HG02571 (cell line): ENCODE results near the gene OAS2.
"Not testable (repeated sequence)": the region's sequence is repeated elsewhere in the genome, so short reads cannot be mapped to it uniquely, and the experiment has no call there.

Source experiments
- ATAC-seq: cut with Tn5 transposase; IDR thresholded peaks from one replicate; pipeline ENCODE4 v1.9.1; 2021; ENCODE audit warnings: mild to moderate bottlenecking, moderate library complexity; ENCODE audit not compliant: unreplicated experiment

Gene OAS2

GRCh38 chr12:112980491-112981158 is 2.3 kb downstream of the OAS2 start:
- ATAC-seq = no peak

GRCh38 chr12:112985642-112986290 is 7.4 kb downstream of the OAS2 start:
- ATAC-seq = no peak

GRCh38 chr12:112986291-112986800 is 8.0 kb downstream of the OAS2 start:
- ATAC-seq = no peak

- no peak for ATAC-seq
Measured at GRCh38 chr12:112987561-112987960, 9.2 kb downstream of the OAS2 start.

- no peak for ATAC-seq
Measured at GRCh38 chr12:112988224-112988623, 9.9 kb downstream of the OAS2 start.

- ATAC-seq = not testable (repeated sequence)
Measured at GRCh38 chr12:112988823-112989385, 10.6 kb downstream of the OAS2 start.

GRCh38 chr12:112989806-112990205 is 11.5 kb downstream of the OAS2 start:
- no peak for ATAC-seq

GRCh38 chr12:112992541-112993398 is 14.5 kb downstream of the OAS2 start:
- no peak for ATAC-seq

GRCh38 chr12:112995008-112995407 is 16.7 kb downstream of the OAS2 start:
- no peak for ATAC-seq

GRCh38 chr12:112996501-112996900 is 18.2 kb downstream of the OAS2 start:
- ATAC-seq = no peak

- no peak for ATAC-seq
Measured at GRCh38 chr12:112997506-112997905, 19.2 kb downstream of the OAS2 start.

GRCh38 chr12:112998987-112999767 is 20.9 kb downstream of the OAS2 start:
- peak; percentile 96 for ATAC-seq

GRCh38 chr12:113000433-113000832 is 22.1 kb downstream of the OAS2 start:
- no peak for ATAC-seq

- ATAC-seq = no peak
Measured at GRCh38 chr12:113002155-113002554, 23.8 kb downstream of the OAS2 start.

GRCh38 chr12:113002676-113003075 is 24.4 kb downstream of the OAS2 start:
- no peak for ATAC-seq

GRCh38 chr12:113003636-113004035 is 25.3 kb downstream of the OAS2 start:
- no peak for ATAC-seq

GRCh38 chr12:113005762-113006161 is 27.4 kb downstream of the OAS2 start:
- no peak for ATAC-seq

- no peak for ATAC-seq
Measured at GRCh38 chr12:113006206-113006605, 27.9 kb downstream of the OAS2 start.

GRCh38 chr12:113006641-113007040 is 28.3 kb downstream of the OAS2 start:
- ATAC-seq = no peak

- no peak for ATAC-seq
Measured at GRCh38 chr12:113007166-113007565, 28.8 kb downstream of the OAS2 start.
